Measurements from ENCODE around the gene DIP2C.

DIP2C gene

GRCh38 chr10:271201-271600, 418.3 kb downstream of the DIP2C start:
- H3K27me3 ChIP-seq (ENCODE audit: insufficient read depth, low read length, poor library complexity, severe bottlenecking) = no peaks in the 10 kb centered on the region
- H3K4me1 ChIP-seq (ENCODE audit: insufficient read depth, low read length, poor library complexity, severe bottlenecking) = peaks cover 71% of the 10 kb centered on the region
- no peaks in the 10 kb centered on the region for H4K20me1 ChIP-seq (ENCODE audit: insufficient read depth, low read length, poor library complexity, severe bottlenecking)
- no peaks in the 10 kb centered on the region for H3K36me3 ChIP-seq (ENCODE audit: insufficient read depth, low read length)
- no peaks in the 10 kb centered on the region for H3K79me2 ChIP-seq (ENCODE audit: insufficient read depth, low read length)
- peak overlapping the region; percentile 2 for H3K9ac ChIP-seq (ENCODE audit: low read depth, low read length, poor library complexity, severe bottlenecking)
- H3K4me2 ChIP-seq (ENCODE audit: low read depth, low read length, poor library complexity, severe bottlenecking) = peak overlapping the region; percentile 31
- no peaks in the 10 kb centered on the region for H3F3A ChIP-seq (ENCODE audit: low read depth)
- H2AFZ ChIP-seq (ENCODE audit: low read length) = no peak overlapping the region
- H3K9me2 ChIP-seq (replicated peaks; ENCODE audit: low read depth, low read length) = no peaks in the 10 kb centered on the region
- H3K9me3 ChIP-seq (ENCODE audit: insufficient read depth, low read depth, low read length) = no peaks in the 10 kb centered on the region
- no peak overlapping the region for H3K4me3 ChIP-seq (ENCODE audit: low read length, poor library complexity, severe bottlenecking)
- TF ChIP-seq EZH2phosphoT487 (IDR thresholded peaks at IDR 0.05; ENCODE audit: borderline replicate concordance) (no peak), CTCF (conservative IDR thresholded peaks at IDR 0.05; ENCODE audit: low read length) (no peak)

GRCh38 chr10:269440-270074, 419.9 kb downstream of the DIP2C start:
- Histone ChIP-seq H2AFZ (ENCODE audit: low read length) (peak overlapping the region; percentile 22; the same call in 1 of the 2 replicates), H3K36me3 (ENCODE audit: insufficient read depth, low read length) (no peaks in the 10 kb centered on the region)
- TF ChIP-seq CTCF (conservative IDR thresholded peaks at IDR 0.05; ENCODE audit: low read length) = no peak
- no peak for TF ChIP-seq EZH2phosphoT487 (IDR thresholded peaks at IDR 0.05; ENCODE audit: borderline replicate concordance)

GRCh38 chr10:267705-268104, 421.8 kb downstream of the DIP2C start:
- Histone ChIP-seq H3K79me2 (ENCODE audit: insufficient read depth, low read length) (no peaks in the 10 kb centered on the region), H2AFZ (ENCODE audit: low read length) (no peak overlapping the region), H3K27me3 (ENCODE audit: insufficient read depth, low read length, poor library complexity, severe bottlenecking) (no peaks in the 10 kb centered on the region), H3F3A (ENCODE audit: low read depth) (0 out of 2 replicates have a peak, but pooled peaks cover 4% of the 10 kb centered on the region), H3K4me1 (ENCODE audit: insufficient read depth, low read length, poor library complexity, severe bottlenecking) (peaks cover 59% of the 10 kb centered on the region), H3K9ac (ENCODE audit: low read depth, low read length, poor library complexity, severe bottlenecking) (no peak overlapping the region), H3K36me3 (ENCODE audit: insufficient read depth, low read length) (no peaks in the 10 kb centered on the region), H3K4me3 (ENCODE audit: low read length, poor library complexity, severe bottlenecking) (no peak overlapping the region), H3K9me3 (ENCODE audit: insufficient read depth, low read depth, low read length) (no peaks in the 10 kb centered on the region), H3K9me2 (replicated peaks; ENCODE audit: low read depth, low read length) (no peaks in the 10 kb centered on the region), H4K20me1 (ENCODE audit: insufficient read depth, low read length, poor library complexity, severe bottlenecking) (no peaks in the 10 kb centered on the region), H3K4me2 (ENCODE audit: low read depth, low read length, poor library complexity, severe bottlenecking) (no peak overlapping the region)
- TF ChIP-seq EZH2phosphoT487 (IDR thresholded peaks at IDR 0.05; ENCODE audit: borderline replicate concordance) (no peak), CTCF (conservative IDR thresholded peaks at IDR 0.05; ENCODE audit: low read length) (no peak)

More at GRCh38 chr10:269440-270074, 419.9 kb downstream of the DIP2C start:
- H3F3A ChIP-seq (ENCODE audit: low read depth) = 0 out of 2 replicates have a peak, but pooled peaks cover 4% of the 10 kb centered on the region
- H4K20me1 ChIP-seq (ENCODE audit: insufficient read depth, low read length, poor library complexity, severe bottlenecking) = no peaks in the 10 kb centered on the region
- H3K4me3 ChIP-seq (ENCODE audit: low read length, poor library complexity, severe bottlenecking) = no peak overlapping the region
- H3K27me3 ChIP-seq (ENCODE audit: insufficient read depth, low read length, poor library complexity, severe bottlenecking) = no peaks in the 10 kb centered on the region
- no peak overlapping the region for H3K4me2 ChIP-seq (ENCODE audit: low read depth, low read length, poor library complexity, severe bottlenecking)
- no peaks in the 10 kb centered on the region for H3K9me3 ChIP-seq (ENCODE audit: insufficient read depth, low read depth, low read length)
- H3K9ac ChIP-seq (ENCODE audit: low read depth, low read length, poor library complexity, severe bottlenecking) = peak overlapping the region; percentile 36
- H3K9me2 ChIP-seq (replicated peaks; ENCODE audit: low read depth, low read length) = no peaks in the 10 kb centered on the region
- peaks cover 64% of the 10 kb centered on the region for H3K4me1 ChIP-seq (ENCODE audit: insufficient read depth, low read length, poor library complexity, severe bottlenecking)
- H3K79me2 ChIP-seq (ENCODE audit: insufficient read depth, low read length) = no peaks in the 10 kb centered on the region

Measured in Loucy (cell line).